ENCODE measurements around the gene TRAK2.
"Not testable (repeated sequence)": the region's sequence is repeated elsewhere in the genome, so short reads cannot be mapped to it uniquely, and the experiment has no call there.

TRAK2 gene

DNA sequence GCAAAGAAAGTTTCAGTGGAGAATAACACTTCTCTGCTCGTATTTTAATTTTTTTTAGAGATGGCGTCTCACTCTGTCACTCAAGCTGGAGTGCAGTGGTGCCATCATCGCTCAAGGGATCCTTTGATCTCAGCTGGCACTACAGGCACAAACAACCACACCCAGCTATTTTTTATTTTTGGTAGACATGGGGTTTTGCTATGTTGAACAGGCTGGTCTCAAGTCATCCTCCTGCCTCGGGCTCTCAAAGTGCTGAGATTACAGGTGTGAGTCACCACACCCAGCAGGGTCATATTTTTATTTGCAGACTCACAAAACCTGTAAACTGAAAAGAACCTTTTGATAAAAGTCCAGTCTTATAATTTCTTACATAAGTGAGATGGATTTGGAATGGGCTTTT lies 2.6 kb downstream of the TRAK2 start:
- no peak for DNase-seq (ENCODE audit: low read depth)

DNA sequence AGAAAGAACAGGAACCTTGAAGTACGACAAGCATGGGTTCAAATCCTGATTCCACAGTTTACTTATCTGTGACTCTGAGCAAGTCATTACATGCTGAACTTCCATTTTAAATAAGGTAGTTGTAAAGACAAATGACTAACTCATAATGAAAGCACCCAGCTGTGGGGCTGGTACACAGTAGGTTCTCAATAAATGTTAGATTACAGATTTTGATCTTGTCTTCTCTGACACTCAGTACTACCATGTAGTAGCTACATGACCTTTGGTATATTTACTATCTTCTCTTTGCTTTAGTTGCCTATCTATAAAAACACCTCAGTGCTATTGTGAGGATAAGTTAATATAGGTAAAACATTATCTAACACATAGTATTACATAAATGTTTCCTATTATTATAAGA lies 3.2 kb downstream of the TRAK2 start:
- no peak for DNase-seq (ENCODE audit: low read depth)

DNA sequence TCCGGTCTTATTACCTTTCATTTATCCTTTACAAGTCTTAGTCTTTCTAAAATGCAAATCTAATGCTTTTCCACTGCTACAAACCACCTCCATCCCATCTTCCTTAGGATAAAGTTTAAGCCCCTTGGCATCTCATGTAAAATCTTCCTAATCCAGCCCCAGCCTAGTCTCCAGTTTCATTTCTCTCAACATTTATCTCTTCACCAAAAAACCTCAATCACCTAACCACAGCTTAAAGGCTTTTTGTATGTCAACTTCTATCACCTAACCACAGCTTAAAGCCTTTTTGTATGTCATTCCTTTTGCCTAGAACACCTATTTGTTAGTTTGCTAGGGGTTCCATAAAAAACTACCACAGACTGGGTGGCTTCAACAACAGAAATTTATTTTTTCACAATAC lies 4.2 kb downstream of the TRAK2 start:
- DNase-seq (ENCODE audit: low read depth), result no peak

DNA sequence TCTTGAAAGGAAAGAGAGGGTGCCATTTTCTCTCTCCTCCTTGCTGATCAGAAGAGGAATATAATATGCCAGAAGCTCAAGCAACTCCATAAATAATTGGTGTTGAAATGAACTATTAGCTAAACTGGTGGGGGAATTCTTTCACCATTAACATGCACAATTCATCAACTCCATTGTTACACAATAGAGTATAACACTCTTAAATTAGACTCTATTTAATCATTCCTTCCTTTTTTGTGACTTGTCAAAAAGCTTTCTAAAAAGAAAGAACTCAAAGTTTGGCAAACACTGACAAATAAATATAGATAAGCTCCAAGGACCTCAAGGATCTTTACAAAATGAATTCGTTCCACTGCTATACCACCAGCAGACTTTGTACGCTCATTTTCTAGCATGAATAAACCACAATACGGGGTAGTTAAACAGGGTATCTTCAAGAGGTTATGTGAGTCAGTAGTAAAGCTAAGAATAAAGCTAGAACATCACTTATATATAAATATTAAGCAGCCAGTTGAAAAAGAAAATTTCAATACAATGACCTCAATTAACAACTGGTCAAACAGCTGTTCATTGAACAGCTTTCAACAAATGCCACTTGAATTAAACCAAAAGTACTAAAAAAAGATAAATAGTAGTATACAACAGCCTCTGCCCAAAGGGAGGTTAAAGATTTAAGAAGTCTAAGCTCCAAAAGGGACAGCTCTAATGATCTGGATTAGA lies 6.4 kb downstream of the TRAK2 start:
- no peak for DNase-seq (ENCODE audit: low read depth)

DNA sequence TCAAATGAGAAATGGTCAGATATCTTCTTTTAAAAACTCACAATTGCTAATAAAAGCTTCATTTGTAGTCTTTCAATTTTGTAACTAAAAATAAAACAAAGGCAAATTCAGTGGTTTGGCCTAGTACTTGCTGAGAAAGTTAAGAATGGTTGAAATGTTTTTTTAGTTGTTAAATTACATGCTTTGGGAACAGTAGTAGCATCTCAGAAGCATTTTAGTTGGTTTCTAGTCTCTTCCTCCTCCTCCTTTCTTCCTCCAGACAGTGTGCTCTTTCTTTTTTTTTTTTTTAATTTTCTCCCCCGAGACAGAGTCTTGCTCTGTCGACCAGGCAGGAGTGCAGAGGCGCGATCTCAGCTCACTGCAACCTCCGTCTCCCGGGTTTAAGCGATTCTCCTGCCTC lies 9.8 kb downstream of the TRAK2 start:
- no peak for DNase-seq (ENCODE audit: low read depth)

DNA sequence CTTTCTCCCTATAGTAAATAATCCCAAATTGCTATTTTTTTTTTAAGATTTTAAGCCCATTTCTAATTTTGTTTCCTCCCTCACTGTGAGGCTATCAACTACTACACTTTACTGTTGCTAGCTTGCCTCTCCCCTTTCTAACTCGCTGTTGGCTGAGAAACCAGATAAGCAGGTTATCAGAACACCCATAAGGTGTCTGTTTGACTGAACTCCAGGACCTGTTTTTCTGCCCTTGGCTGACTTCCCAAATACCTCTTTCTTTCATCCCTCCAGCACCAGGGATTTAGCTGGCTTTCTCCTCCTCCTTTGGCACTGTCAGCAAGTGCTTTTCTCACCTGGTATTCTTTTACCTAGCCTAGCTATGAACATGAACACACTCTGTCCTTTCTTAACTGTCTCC lies 11.1 kb downstream of the TRAK2 start:
- no peak for DNase-seq (ENCODE audit: low read depth)

DNA sequence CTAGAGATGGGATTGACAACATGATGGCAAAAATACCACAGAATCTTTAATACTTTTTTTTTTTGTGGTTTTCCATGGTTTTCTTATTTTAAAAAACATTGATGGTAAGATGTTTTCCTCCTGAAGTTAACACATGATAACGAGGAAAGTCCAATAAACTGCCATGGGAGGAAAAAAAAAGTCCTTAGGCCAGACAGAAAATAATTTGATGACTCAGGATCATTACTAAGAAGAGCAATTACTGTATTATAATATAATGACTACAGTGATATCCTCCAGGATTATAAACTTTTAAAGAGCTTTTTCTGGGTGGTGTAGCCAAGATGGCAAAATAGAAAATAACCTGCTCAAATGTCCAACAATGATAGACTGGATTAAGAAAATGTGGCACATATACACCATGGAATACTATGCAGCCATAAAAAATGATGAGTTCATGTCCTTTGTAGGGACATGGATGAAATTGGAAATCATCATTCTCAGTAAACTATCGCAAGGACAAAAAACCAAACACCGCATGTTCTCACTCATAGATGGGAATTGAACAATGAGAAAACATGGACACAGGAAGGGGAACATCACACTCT lies 11.8 kb downstream of the TRAK2 start:
- DNase-seq (ENCODE audit: low read depth), result not testable (repeated sequence)

DNA sequence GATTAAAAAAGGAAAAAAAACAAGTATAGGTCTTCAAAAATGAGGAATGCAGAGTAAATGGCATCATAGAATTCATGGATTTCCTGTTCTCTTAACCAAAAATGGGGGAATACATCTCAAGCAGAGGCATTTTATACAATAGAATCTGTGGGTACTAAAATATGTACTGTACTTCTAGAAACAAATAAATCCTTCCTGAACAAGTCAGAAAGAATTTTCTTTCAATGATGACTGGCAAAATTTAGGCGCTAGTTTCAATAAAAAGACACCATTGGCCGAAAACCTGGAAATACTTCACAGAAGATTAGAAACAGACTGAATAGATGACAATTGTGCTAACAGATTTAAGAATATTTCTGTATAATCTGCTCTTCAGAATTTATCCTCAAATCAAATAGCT lies 15.1 kb downstream of the TRAK2 start:
- DNase-seq (ENCODE audit: low read depth), result no peak

DNA sequence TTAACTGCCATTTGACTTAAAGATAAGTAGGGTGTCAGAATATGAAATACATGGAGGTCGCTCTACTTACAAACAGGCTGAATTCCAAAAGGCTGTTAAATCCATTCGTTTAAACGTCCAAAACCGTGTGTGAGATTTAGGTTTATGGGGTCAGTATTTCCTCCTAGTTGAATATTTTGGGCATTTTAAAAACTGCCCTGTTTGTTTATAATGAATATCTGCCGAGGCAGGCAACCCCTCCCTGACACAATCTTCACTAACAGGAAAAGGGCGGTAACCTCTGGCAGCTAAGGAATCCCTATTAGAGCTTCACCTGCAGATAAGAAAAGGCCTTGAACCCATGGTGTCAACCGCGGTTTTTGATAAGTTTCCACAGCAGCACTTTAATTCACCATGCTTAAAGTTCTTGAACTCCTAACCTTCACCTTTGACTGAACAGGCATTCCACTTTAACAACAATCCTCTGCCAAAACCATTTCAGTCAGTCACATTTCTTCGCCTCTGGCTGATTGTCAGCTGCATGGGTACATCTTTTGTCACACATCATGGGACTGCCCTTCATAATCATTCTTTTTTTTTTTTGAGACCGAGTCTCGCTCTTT lies 17.8 kb downstream of the TRAK2 start:
- no peak for DNase-seq (ENCODE audit: low read depth)

DNA sequence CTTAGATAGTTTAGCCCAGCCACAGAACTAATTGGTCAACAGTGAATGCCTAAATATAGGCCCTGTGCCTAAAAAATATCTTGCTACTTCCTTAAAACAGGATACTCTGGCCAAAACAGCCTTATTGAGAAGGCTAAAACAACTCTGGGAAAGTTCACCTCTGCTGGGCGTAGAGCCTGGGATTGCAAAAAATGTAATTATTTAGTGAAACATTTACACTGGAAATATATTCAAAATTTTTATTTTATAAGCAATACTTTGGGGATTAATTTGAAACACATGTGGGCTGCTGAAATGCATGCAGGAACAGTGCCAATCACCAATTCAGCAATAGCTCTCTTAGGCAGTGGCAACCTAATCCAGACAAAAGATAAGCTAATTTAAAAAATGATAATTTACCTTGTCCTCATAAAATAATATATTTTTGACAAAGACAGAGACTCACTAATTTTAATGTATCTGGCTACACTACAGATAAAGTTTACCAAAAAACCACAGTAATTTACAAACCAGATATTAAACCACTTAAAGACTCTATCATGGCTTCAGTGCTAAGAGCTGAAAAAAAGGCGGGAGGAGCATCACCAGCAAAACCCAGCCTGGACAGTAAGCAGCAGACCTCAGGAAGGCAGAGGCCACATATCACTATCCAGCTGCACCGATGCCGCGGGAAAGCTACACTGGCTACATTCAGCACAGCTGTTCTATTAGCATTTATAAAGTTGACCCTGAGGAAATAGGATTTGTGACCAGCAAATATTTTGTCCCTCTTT lies 18.5 kb downstream of the TRAK2 start:
- DNase-seq (ENCODE audit: low read depth), result no peak

DNA sequence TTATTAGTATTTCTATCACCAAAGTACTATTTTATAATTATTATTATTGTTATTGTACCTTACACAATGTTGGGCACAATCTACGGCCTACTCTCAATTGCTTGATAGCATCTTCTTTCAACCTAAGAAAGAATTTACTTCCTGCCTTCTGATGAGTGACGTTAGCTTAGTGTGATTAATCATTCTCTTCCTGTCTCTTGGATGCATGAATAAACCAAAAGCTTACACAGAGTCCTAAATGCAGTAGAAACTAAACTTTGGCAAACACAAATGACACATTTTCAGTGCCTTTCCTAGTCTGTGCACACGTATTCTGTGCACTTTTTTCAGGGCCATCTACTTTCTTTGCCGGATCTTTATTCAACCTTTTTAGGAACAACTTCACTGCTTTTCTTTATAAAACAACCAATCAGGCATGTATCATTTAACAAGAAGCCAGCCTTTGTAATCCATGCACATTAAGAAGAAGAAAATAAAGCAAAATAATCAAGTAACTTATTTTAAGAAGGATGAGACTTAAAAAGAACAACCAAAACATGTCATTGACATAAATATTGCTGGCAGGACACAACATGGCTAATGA lies 19.1 kb downstream of the TRAK2 start:
- no peak for DNase-seq (ENCODE audit: low read depth)

DNA sequence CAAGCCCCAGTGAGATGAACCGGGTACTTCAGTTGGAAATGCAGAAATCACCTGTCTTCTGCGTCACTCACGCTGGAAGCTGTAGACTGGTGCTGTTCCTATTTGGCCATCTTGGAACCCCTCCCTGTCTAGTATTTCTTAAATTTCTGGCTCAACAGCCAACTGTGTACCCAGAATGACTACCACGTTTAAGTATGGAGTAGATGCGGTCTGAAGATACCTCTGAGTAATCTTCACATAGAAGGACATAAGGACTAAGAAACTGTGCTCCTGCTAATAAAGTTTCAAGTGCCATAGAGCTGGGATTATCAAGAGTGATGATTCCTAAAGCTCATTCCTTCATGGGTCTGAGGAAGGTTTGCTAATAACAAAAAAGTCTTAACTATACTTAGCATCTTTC lies 20.4 kb downstream of the TRAK2 start:
- no peak for DNase-seq (ENCODE audit: low read depth)

DNA sequence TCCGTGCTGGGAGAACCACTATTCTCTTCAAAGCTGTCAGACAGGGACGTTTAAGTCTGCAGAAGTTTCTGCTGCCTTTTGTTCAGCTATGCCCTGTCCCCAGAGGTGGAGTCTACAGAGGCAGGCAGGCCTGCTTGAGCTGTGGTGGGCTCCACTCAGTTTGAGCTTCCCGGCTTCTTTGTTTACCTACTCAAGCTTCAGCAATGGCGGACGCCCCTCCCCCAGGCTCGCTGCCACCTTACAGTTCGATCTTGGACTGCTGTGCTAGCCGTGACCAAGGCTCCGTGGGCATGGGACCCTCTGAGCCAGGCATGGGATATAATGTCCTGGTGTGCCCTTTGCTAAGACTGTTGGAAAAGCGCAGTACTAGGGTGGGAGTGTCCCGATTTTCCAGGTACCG lies 20.9 kb downstream of the TRAK2 start:
- DNase-seq (ENCODE audit: low read depth), result not testable (repeated sequence)

DNA sequence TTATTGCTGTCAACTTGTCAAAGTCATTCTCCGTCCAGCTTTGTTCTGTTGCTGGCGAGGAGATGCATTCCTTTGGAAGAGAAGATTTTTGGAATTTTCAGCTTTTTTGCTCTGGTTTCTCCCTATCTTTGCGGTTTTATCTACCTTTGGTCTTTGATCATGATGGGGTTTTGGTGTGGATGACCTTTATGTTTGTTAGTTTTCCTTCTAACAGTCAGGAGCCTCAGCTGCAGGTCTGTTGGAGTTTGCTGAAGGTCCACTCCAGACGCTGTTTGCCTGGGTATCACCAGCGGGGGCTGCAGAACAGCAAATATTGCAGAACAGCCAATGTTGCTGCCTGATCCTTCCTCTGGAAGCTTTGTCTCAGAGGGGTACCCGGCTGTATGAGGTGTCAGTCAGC lies 21.4 kb downstream of the TRAK2 start:
- not testable (repeated sequence) for DNase-seq (ENCODE audit: low read depth)

DNA sequence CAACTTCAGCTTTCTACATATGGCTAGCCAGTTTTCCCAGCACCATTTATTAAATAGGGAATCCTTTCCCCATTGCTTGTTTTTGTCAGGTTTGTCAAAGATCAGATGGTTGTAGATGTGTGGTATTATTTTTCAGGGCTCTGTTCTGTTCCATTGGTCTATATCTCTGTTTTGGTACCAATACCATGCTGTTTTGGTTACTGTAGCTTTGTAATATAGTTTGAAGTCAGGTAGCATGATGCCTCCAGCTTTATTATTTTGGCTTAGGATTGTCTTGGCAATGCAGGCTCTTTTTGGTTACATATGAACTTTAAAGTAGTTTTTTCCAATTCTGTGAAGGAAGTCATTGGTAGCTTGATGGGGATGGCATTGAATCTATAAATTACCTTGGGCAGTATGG lies 22.9 kb downstream of the TRAK2 start:
- DNase-seq (ENCODE audit: low read depth), result not testable (repeated sequence)

DNA sequence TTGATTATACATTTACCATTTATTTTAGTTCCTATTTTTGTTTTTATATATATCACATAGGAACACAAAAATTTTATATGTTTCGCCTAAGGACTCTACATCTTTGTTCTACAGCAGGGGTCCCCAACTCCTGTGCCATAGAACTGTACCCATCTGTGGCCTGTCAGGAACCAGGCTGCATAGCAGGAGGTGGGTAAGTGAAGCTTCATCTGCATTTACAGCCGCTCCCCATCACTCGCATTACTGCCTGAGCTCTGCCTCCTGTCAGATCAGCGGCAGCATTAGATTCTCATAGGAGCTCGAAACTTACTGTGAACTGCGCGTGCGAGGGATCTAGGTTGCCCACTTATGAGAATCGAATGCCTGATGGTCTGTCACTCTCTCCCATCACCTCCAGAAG lies 25.3 kb downstream of the TRAK2 start:
- DNase-seq (ENCODE audit: low read depth), result no peak

DNA sequence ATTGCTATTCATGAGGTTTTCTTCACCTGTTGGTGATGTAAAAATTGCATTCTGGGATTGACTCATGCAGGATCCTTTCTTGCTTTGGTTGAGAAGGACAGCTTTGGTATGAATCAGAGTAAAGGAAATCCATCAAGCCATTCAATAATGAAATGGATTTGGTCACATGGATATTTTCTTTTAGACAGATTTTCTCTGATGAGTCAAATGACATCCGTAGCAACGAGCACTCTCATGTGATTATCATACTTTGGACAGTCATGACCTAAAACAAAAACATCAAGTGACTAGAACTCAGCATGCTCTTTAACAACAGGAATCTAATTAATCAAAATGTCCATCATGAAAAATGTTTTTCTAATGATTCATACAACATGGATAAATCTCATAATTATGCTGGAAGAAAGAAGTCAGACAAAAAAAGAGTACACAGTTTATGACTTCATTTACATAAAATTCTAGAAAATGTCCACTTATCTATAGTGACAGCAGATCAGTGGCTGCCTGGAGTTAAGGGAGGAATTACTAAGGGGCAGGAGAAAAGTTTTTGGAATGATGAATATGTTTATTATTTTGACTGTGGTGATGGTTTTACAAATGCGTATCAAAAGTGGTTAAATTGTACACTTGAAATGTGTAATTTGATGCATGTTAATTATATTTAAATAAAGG lies 30.7 kb downstream of the TRAK2 start:
- peak; percentile 91 for DNase-seq (ENCODE audit: low read depth)

DNA sequence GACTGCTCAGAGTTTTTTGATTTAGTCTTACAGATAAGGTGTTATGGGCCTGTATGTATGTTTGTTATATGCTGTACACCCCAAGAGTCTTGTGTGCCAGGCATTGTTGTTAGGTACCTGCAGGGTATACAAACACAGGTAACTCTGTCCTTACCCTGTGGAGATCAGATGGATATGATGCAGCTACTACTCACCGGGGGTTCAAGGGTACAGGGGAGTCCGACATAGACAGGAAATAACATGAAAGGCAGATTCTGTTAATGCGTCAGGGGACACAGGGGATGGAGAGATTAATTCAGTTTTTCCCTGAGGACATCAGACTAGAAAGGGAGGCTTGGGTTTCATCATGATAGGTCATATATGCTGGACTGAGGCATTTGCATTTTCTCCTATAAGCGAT lies 31.3 kb downstream of the TRAK2 start:
- DNase-seq (ENCODE audit: low read depth), result no peak

DNA sequence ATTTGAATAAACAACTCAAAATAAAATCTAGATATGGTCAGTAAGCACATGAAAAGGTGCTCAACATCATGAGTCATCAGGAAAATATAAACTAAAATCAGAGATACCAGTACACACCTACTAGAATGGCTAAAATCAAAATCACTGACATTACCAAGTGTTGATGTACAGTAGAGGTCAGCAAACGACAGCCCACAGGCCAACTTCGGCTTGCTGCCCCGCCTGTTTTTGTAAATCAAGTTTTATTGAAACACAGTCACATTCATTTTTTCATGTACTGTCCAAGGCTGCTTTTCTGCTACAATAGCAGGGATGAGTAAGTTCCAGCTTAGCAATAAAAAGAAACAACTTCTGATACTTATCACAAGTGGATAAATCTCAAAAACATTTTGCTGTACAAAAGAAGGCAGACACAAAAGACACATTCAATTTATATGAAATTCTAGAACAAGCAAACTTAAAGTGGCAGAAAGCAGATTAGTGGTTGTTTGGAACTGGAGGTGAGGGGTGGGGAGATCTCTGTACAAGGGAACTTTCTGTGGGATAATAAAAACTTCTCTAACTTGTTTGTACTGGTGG lies 32.1 kb downstream of the TRAK2 start:
- DNase-seq (ENCODE audit: low read depth), result no peak

DNA sequence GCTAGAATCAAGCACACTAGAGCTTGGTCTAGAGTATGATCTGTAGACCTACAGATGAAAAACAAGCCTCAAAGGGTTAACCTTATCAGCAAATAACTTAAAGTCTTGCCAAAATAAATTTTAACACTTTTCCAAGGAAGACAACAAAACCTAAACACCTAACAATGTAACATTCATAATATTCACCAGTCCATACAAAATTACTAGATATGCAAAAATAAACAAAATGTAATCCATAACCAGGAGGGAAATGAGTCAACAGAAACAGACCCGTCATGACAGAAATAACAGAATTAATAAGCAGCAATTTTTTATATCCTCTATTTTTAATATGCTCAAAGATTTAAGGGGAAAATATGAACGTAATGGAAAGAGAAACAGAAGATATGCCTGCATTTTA lies 36.1 kb downstream of the TRAK2 start:
- no peak for DNase-seq (ENCODE audit: low read depth)

All from stromal cell of bone marrow (primary cell).